HPDE6-E6E7 (cell line): Measurements from ENCODE around the gene AMER3.

Source experiments
- DNase-seq: peaks from one replicate; pipeline ENCODE4 v3.0.0; 2011; ENCODE audit warnings: missing footprints; ENCODE audit errors: extremely low spot score

The AMER3 gene

DNA sequence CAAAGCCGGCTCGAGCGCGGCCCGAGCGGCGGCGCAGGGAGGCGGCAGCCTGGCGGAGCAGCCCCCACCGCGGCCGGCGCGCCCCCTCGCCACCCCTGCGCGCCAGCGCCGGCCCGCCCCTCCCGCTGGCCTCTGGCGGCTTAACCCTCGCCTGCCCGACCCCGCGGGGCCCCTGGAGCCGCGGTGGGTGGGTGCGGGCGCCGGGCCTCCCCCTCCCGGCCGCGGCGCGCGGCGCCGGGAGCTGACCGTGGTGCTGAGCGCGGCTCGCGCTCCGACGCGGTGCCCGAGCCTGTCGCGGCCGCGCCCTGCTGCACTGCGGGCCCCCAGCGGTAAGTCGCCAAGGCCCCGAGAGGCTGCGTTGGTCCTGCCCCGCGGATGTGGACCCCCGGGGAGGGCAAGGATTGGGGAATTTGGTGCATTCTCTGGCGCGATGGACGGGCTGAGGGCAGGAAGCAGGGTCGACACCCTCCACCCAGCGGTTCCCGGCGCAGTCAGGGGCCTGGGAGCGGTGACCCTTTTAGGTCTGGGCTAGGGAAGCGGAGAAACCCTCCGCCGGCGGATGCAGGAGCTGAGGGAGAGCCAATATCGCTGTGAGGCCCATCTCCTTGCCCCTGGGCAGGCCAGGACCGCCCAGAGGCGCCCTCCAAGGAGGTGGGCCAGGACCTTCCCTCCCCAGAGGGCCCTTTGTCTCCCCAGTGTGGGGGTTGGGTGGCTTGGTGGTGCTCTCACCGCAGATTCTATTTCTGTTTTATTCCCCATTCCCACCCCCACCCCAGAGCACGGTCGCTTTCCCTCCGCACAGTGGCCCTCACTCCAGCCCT, 923 bp downstream of the AMER3 start:
- peak; percentile 41 for DNase-seq

GRCh38 chr2:130756874-130757668, 1.7 kb downstream of the AMER3 start:
- DNase-seq = no peak

- DNase-seq = no peak
Measured at GRCh38 chr2:130759906-130760753, 4.8 kb downstream of the AMER3 start.

GRCh38 chr2:130760754-130761751, 5.7 kb downstream of the AMER3 start:
- no peak for DNase-seq

GRCh38 chr2:130762031-130762909, 6.9 kb downstream of the AMER3 start:
- no peak for DNase-seq

- no peak for DNase-seq
Measured at GRCh38 chr2:130762910-130763385, 7.6 kb downstream of the AMER3 start.

- DNase-seq = no peak
Measured at GRCh38 chr2:130763405-130763804, 8.1 kb downstream of the AMER3 start.

- no peak for DNase-seq
Measured at GRCh38 chr2:130764035-130764820, 8.9 kb downstream of the AMER3 start.

DNA sequence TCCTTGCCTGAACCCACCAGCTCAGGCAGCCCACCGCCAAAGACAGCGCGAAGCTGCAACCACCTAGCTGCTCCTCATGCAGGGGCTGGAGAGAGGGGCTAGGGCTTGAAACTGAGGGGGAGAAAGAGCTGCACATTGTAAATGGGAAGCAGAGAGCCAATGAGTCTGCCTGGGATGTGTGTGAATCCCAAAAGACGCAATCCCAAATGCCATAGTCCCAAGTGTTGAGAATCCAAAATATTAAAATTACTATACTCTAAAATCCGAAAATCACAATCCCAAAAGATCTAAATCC, 9.4 kb downstream of the AMER3 start:
- no peak for DNase-seq

DNA sequence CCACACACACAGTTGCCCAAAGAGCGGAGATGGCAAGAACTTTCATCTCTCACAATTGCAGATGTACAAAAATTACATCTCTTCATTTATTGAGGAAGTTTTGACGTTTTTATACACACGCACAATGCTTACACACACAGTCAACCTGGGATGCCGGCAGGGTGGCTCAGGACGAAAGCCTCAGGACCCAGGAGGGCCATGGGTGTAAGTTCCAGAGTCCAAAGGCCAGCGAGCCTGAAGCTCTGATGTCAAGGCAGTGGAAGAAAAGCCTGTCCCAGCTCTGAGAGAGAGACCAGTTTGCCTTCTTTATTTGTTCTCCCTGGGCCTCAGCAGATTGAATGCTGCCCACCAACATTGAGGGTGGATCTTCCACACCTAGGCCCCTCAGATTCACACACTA, 10.1 kb downstream of the AMER3 start:
- DNase-seq = no peak

- DNase-seq = no peak
Measured at GRCh38 chr2:130766037-130766436, 10.7 kb downstream of the AMER3 start.

- DNase-seq = no peak
Measured at GRCh38 chr2:130766711-130767407, 11.5 kb downstream of the AMER3 start.

GRCh38 chr2:130767408-130767775, 12.1 kb downstream of the AMER3 start:
- no peak for DNase-seq

DNA sequence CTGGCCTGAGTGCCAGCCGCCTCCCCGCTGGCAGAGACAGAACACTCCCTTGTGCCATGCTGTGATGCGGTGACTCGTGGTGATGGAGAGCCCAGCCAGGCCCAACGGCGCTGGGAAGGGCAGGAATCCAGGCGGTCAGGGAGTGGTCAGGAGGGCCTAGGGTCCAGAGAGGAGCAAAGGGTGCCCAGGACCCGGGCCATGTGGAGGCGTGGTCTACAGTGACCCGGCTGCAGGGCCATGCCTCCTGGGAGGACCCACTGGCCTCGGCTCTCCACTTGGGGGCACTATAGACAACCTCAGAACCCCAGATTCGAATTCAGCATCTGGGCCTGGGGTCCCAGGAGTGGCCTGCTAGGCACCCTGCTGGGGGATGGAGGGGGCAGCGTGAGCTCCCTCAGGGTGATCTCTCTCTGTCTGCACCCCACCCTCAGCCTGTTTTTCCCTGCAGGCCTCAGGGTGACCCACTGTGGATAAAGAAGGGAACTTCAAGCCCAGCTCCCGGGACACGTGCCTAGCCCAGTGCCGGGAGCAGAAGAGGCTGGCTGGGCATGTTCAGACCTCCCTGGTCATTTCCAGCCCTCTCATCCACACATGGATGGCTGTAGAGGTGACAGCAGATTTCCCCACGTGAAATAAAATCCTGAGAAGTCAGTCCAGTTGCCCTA, 13.0 kb downstream of the AMER3 start:
- no peak for DNase-seq

GRCh38 chr2:130769343-130769907, 14.1 kb downstream of the AMER3 start:
- no peak for DNase-seq

- DNase-seq = no peak
Measured at GRCh38 chr2:130776550-130776949, 21.2 kb downstream of the AMER3 start.

DNA sequence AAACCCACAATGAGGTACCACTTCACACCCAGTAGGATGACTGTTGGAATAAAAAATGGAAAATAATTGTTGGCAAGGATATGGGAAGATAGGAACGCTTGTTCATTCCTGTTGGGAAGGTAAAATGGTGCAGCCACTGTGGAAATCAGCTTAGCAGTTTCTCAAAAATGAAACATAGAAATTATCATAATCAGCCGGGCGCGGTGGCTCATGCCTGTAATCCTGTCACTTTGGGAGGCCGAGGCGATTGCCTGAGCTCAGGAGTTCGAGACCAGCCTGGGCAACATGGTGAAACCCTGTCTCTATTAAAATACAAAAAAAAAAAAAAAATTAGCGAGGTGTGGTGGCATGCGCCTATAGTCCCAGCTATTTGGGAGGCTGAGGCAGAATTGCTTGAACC, 23.4 kb downstream of the AMER3 start:
- no peak for DNase-seq
